Measurements from ENCODE around the gene CCT4.

CCT4 gene

DNA sequence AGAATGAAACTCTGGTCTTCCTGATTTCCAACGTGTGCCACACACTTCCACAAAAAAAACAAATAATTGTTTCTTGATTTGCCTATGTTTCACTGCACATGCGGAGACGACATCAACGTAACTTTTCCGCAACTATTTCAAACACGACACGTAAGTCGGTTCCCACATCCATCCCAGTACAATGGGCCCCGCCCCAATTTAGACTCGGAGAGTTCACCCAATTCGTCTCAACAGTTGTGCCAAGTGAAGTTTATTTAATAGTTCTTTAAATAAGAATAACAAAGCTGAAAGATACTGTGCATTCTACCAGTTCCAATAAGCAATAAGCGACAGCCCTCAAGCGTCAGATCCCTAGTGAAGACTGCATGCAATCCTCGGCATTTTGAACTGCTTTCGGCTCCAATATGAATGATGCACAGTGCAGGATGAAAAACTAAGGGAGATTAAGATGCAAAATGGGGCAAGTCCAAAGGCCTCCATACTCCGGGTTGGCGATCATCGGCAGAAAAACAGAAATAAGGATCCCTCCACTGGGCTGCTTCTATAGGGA lies 664 bp downstream of the CCT4 start:
- ATAC-seq, result peak; percentile 43
- TF ChIP-seq ZFP3 (CRISPR knock-in tag; IDR thresholded peaks at IDR 0.05) (no peak), ISL1 (CRISPR knock-in tag; IDR thresholded peaks at IDR 0.05) (no peak), TCF4 (CRISPR knock-in tag; IDR thresholded peaks at IDR 0.05; ENCODE audit: borderline replicate concordance) (no peak)
- TF ChIP-seq, protein P1, sequence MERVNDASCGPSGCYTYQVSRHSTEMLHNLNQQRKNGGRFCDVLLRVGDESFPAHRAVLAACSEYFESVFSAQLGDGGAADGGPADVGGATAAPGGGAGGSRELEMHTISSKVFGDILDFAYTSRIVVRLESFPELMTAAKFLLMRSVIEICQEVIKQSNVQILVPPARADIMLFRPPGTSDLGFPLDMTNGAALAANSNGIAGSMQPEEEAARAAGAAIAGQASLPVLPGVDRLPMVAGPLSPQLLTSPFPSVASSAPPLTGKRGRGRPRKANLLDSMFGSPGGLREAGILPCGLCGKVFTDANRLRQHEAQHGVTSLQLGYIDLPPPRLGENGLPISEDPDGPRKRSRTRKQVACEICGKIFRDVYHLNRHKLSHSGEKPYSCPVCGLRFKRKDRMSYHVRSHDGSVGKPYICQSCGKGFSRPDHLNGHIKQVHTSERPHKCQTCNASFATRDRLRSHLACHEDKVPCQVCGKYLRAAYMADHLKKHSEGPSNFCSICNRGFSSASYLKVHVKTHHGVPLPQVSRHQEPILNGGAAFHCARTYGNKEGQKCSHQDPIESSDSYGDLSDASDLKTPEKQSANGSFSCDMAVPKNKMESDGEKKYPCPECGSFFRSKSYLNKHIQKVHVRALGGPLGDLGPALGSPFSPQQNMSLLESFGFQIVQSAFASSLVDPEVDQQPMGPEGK (CRISPR knock-in tag; IDR thresholded peaks at IDR 0.05; ENCODE audit: borderline replicate concordance), result no peak

DNA sequence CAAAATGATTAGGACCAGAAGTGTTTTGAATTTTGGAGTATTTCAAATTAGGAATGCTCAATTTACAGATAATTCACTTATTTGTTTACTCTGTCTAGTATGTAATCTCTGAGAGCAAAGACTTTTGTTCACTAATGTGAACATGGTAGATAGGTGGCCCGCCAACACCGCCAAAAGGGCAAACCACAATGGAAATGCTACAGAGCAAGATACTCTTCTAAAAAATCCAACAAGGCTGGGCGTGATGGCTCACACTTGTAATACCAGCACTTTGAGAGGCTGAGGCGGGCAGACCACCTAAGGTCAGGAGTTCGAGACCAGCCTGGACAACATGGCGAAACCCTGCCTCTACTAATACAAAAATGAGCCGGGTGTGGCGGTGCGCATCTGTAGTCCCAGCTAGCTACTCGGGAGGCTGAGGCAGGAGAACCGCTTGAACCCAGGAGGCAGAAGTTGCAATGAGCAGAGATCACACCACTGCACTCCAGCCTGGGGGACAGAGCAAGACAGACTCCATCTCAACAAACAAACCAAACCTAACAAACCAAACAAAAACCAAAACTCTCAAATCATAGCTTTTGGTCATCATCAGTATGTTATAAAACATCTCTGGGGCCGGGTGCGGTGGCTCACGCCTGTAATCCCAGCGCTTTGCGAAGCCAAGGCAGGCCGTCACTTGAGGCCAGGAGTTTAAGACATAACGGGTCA lies 2.4 kb downstream of the CCT4 start:
- TF ChIP-seq OSR1 (CRISPR knock-in tag; IDR thresholded peaks at IDR 0.05), result no peak
- TF ChIP-seq CSDC2 (CRISPR knock-in tag; IDR thresholded peaks at IDR 0.05), result no peak
- TF ChIP-seq ZNF70 (CRISPR knock-in tag; IDR thresholded peaks at IDR 0.05), result no peak
- TF ChIP-seq RARB (CRISPR knock-in tag; IDR thresholded peaks at IDR 0.05), result no peak
- TF ChIP-seq, protein P2, sequence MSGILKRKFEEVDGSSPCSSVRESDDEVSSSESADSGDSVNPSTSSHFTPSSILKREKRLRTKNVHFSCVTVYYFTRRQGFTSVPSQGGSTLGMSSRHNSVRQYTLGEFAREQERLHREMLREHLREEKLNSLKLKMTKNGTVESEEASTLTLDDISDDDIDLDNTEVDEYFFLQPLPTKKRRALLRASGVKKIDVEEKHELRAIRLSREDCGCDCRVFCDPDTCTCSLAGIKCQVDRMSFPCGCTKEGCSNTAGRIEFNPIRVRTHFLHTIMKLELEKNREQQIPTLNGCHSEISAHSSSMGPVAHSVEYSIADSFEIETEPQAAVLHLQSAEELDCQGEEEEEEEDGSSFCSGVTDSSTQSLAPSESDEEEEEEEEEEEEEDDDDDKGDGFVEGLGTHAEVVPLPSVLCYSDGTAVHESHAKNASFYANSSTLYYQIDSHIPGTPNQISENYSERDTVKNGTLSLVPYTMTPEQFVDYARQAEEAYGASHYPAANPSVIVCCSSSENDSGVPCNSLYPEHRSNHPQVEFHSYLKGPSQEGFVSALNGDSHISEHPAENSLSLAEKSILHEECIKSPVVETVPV (CRISPR knock-in tag; IDR thresholded peaks at IDR 0.05), result no peak
- TF ChIP-seq TCF4 (CRISPR knock-in tag; IDR thresholded peaks at IDR 0.05; ENCODE audit: borderline replicate concordance), result no peak
- no peak for TF ChIP-seq PPARA (CRISPR knock-in tag; IDR thresholded peaks at IDR 0.05; ENCODE audit: borderline replicate concordance)
- TF ChIP-seq, protein P3, sequence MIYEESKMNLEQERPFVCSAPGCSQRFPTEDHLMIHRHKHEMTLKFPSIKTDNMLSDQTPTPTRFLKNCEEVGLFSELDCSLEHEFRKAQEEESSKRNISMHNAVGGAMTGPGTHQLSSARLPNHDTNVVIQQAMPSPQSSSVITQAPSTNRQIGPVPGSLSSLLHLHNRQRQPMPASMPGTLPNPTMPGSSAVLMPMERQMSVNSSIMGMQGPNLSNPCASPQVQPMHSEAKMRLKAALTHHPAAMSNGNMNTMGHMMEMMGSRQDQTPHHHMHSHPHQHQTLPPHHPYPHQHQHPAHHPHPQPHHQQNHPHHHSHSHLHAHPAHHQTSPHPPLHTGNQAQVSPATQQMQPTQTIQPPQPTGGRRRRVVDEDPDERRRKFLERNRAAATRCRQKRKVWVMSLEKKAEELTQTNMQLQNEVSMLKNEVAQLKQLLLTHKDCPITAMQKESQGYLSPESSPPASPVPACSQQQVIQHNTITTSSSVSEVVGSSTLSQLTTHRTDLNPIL (CRISPR knock-in tag; IDR thresholded peaks at IDR 0.05; ENCODE audit: low read depth), result no peak
- TF ChIP-seq, protein P1 (CRISPR knock-in tag; IDR thresholded peaks at IDR 0.05; ENCODE audit: borderline replicate concordance), result no peak
- no peak for TF ChIP-seq BACH2 (CRISPR knock-in tag; IDR thresholded peaks at IDR 0.05; ENCODE audit: borderline replicate concordance)
- TF ChIP-seq TOX (CRISPR knock-in tag; IDR thresholded peaks at IDR 0.05; ENCODE audit: borderline replicate concordance), result no peak
- no peak for TF ChIP-seq ZC3H10 (CRISPR knock-in tag; IDR thresholded peaks at IDR 0.05)
- TF ChIP-seq, protein P4, sequence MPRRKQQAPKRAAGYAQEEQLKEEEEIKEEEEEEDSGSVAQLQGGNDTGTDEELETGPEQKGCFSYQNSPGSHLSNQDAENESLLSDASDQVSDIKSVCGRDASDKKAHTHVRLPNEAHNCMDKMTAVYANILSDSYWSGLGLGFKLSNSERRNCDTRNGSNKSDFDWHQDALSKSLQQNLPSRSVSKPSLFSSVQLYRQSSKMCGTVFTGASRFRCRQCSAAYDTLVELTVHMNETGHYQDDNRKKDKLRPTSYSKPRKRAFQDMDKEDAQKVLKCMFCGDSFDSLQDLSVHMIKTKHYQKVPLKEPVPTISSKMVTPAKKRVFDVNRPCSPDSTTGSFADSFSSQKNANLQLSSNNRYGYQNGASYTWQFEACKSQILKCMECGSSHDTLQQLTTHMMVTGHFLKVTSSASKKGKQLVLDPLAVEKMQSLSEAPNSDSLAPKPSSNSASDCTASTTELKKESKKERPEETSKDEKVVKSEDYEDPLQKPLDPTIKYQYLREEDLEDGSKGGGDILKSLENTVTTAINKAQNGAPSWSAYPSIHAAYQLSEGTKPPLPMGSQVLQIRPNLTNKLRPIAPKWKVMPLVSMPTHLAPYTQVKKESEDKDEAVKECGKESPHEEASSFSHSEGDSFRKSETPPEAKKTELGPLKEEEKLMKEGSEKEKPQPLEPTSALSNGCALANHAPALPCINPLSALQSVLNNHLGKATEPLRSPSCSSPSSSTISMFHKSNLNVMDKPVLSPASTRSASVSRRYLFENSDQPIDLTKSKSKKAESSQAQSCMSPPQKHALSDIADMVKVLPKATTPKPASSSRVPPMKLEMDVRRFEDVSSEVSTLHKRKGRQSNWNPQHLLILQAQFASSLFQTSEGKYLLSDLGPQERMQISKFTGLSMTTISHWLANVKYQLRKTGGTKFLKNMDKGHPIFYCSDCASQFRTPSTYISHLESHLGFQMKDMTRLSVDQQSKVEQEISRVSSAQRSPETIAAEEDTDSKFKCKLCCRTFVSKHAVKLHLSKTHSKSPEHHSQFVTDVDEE (CRISPR knock-in tag; IDR thresholded peaks at IDR 0.05), result no peak
- TF ChIP-seq ISL1 (CRISPR knock-in tag; IDR thresholded peaks at IDR 0.05), result no peak
- TF ChIP-seq ZNF8 (CRISPR knock-in tag; IDR thresholded peaks at IDR 0.05), result no peak
- TF ChIP-seq, protein P5, sequence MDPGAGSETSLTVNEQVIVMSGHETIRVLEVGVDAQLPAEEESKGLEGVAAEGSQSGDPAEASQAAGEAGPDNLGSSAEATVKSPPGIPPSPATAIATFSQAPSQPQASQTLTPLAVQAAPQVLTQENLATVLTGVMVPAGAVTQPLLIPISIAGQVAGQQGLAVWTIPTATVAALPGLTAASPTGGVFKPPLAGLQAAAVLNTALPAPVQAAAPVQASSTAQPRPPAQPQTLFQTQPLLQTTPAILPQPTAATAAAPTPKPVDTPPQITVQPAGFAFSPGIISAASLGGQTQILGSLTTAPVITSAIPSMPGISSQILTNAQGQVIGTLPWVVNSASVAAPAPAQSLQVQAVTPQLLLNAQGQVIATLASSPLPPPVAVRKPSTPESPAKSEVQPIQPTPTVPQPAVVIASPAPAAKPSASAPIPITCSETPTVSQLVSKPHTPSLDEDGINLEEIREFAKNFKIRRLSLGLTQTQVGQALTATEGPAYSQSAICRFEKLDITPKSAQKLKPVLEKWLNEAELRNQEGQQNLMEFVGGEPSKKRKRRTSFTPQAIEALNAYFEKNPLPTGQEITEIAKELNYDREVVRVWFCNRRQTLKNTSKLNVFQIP (CRISPR knock-in tag; IDR thresholded peaks at IDR 0.05; ENCODE audit: borderline replicate concordance, low read depth), result no peak
- TF ChIP-seq ZFP3 (CRISPR knock-in tag; IDR thresholded peaks at IDR 0.05), result no peak
- no peak for TF ChIP-seq ZFP30 (CRISPR knock-in tag; IDR thresholded peaks at IDR 0.05)
- no peak for TF ChIP-seq ZNF565 (CRISPR knock-in tag; conservative IDR thresholded peaks at IDR 0.05; ENCODE audit: low read depth)
- no peak for TF ChIP-seq GLIS3 (CRISPR knock-in tag; IDR thresholded peaks at IDR 0.05)
- ATAC-seq, result no peak
